ENCODE measurements around the gene NOL12.

DNA sequence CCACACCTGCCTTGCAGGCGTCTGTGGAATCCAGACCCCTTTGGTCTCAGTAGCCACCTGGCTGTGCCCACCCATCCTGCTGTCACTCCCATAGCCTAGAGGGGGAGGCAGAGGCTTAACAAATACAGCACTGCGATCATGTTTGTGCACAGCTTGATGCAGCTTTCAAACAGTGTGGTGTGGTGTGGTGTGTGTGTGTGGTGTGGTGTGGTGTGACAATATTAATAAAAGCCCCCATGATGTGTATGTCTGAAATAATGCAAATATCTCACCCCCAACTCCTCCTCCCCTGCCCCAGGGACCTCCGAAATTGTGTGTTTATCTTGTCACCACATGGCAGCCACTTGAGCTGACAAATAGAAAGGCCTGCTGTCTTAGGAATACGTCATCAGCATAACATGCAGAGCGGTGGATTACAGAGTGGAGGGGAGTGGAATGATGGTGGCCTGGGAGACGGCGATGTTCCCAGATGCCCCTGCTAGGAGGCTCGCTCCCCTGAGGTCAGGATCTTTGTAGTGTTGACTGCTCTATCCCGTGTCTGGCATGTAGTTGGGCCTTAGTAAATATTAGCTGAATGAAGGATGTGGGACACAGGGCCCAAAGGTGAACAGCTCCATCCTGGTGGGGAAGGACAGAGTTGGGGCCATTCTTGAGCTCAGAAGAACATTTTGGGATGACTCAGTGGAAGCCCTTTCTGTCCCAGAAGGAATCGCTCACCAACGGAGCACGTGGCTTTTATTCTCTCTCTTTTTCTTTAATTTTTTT is 24.8 kb upstream of the NOL12 start:
- TF ChIP-seq GATA3 (IDR thresholded peaks at IDR 0.05; ENCODE audit: low read depth, low read length) (no peak), GATA2 (IDR thresholded peaks at IDR 0.05; ENCODE audit: low read depth, low read length) (no peak)

Data from SH-SY5Y (cell line).